Retinal pigment epithelial cell (primary cell): ENCODE results near the gene BRPF1.

Experiments
- DNase-seq: peaks from one replicate; pipeline ENCODE4 v3.0.0-alpha.2; 2010; ENCODE audit warnings: low read depth
- H3K4me3 ChIP-seq: 2 replicates; pipeline ENCODE4 v1.5.1; 2011; ENCODE audit warnings: mild to moderate bottlenecking, low read length, control low read depth, moderate library complexity
- TF ChIP-seq, protein P1 (sequence below): conservative IDR thresholded peaks from 2 replicates; pipeline ENCODE4 v1.5.1; 2011; ENCODE audit warnings: low read depth, low read length, control low read depth, inconsistent platforms

BRPF1 gene

DNA sequence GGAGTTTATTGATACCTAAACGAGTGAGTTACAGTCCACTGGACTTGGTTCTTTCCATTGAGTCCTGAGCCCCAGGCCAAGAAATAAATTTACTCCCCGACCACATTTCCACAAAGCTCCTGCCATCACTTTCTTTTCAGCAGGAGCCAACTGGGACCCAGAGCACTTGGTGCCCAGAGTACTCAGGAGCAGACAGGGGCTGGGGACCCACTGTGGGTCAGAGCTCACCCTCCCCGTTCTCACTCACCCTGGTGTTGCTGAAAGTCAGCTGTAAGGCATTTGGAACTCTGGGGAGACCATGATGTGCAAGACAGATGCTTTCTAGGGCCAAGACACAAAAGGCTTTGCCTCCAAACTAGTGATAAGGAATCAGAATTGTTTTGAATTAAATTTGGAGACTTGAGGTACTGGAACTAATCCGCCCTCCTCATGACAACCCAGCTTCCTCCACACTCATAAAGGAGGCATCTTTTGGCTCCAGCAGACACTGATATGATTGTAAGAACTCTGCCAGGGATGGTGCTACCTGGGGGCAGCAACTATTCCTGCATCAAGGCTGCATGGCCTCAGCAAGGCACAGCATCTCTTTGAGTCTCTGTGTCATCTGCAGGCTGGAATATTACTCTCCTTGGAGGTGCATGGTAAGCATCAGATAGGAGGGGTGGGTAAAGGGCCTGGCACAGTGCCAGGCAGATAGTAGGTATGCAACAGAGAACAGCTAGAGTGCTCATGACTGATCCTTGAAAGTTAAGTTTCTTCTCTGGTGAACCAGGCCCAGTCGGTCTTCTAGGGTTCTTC, 45.6 kb downstream of the BRPF1 start:
- TF ChIP-seq, protein P1, sequence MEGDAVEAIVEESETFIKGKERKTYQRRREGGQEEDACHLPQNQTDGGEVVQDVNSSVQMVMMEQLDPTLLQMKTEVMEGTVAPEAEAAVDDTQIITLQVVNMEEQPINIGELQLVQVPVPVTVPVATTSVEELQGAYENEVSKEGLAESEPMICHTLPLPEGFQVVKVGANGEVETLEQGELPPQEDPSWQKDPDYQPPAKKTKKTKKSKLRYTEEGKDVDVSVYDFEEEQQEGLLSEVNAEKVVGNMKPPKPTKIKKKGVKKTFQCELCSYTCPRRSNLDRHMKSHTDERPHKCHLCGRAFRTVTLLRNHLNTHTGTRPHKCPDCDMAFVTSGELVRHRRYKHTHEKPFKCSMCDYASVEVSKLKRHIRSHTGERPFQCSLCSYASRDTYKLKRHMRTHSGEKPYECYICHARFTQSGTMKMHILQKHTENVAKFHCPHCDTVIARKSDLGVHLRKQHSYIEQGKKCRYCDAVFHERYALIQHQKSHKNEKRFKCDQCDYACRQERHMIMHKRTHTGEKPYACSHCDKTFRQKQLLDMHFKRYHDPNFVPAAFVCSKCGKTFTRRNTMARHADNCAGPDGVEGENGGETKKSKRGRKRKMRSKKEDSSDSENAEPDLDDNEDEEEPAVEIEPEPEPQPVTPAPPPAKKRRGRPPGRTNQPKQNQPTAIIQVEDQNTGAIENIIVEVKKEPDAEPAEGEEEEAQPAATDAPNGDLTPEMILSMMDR, result no peak
- DNase-seq, result no peak
- H3K4me3 ChIP-seq, result no peak overlapping the region

DNA sequence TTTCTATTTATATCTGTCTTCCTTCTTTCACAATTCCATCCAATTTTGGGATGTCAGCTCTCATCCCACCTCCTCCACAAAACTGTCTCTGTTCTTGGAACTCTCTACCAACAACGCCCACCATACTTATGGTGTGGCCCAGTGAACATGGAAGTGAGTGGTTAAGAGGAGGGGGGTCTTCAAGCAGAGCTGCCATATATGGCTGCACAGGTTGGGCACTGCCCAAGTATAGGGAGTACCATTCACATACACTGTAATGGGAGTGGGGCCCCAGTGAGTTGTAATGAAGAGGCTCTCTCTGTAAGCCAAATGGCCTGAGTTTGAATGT, 46.1 kb downstream of the BRPF1 start:
- TF ChIP-seq, protein P1, result no peak
- no peak for DNase-seq
- H3K4me3 ChIP-seq, result no peak overlapping the region

DNA sequence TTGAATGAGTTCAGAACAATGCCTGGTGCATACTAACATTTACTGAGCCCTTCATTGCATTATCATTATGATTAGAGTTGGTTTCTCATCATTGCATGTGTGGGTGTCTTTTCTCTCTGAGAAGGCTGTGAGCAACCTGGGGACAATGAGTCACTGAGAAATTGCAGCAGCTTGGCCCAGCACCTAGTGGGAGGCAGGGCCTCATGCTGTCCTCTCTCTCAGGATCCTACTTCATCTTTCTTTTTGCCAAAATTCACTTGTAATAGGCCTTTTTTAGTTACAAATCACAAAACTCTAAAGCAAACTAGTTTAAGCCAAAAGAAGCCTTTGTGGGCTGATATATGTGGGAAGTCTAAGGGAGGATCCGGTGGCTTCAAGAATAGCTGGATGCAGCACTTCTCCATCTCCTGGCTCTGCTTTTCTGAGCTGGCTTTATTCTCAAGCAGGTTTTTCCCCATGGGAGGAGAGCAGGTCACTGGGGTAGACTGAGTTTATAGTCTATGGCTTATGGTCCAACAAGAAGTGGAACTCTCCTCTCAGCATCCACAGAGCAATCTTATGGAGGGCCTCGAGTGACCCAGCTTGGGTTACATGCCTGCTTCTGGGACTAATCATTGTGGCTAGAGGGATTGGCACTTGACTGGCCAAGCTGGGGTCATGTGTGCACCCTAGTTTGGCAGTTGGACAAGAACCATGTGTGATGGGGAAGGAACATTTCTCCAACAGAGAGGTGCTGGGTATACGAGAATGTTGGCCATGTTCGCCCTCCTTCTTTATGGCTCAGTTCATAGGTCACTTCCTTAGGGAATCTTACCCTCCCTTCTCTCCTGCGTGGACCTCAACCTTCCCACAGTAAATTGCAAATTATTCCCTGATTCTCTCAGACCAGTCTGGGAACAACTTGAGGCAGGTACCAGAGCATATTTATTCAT, 46.9 kb downstream of the BRPF1 start:
- DNase-seq, result no peak
- H3K4me3 ChIP-seq, result no peak overlapping the region
- TF ChIP-seq, protein P1, result no peak

DNA sequence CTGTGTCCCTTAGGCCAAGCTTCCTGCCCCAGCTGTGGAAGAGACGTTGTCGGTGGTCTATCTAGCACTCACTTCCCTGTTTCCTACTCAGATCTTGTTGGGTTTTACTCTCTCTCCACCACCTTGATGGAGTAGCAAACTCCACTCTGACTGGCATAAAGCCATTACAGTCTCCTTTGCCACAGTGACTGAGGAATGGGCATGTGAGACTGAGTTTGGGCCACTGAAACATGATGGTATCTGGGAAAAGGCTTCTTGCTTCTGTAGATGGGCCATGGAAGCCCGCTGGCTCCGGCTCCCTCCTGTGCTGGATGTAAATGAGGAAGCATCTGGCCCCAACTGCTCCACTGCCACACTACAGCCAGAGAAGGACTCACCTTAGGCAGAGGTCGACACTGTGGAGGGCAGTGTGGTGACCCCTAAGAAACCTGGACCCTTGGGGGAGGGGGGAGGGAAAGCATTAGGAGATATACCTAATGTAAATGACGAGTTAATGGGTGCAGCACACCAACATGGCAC, 47.6 kb downstream of the BRPF1 start:
- no peak for DNase-seq

DNA sequence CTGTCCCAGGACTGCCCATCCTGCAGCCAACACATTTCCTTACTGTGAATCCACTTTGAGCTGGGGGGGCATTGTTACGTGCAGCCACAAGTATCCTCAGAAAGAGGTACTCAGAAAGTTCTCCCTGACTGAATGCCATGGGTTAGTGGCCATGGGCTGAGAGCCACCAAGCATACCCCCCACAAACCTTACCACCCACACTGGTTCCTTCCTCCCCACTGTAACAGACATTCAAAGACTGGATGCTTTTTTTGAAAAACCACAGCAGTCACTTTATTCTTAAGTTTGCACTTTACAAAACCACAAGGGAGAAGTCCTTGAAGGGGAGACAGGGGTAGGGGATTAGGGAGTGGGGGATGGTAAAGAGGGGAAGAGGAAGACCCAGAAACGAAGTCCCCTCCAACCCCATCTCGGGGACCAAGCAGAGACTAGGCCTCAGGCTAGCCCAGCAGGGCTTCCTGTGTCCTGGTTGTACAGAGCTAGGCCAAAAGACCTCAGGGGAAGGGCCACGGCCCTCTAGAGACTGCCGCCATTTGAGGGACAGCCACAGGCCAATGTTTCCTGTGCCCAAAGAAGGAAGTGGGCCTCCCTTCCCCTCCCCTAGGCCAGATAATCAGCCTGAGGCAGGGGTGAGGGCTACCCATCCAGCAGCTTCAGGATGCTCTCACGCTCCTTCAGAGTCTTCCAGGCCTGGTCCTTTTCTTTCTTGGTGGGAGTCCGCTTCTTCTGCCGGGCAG, 48.4 kb downstream of the BRPF1 start:
- no peak for DNase-seq
- TF ChIP-seq, protein P1, result no peak
- H3K4me3 ChIP-seq, result no peak overlapping the region

More for the DNA sequence above, 47.6 kb downstream of the BRPF1 start:
- H3K4me3 ChIP-seq, result no peak overlapping the region
- TF ChIP-seq, protein P1, result no peak

DNA sequence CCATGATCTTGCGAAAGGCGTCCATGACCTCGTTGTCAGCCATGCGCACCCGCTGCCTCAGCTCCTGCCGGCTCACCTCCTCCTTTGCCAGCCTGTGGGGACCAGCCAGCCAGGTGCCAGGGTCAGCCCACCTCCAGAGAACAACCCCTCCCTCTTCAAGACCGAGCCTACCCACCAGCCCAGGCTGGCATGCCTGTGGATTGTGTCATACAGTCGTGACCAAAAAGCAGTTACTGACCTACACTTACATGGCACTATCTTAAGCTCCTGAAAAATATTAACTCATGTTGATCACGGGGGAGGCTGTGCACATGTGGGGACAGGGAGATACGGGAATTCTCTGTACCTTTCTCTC, 48.9 kb downstream of the BRPF1 start:
- no peak for DNase-seq
- no peak overlapping the region for H3K4me3 ChIP-seq
- TF ChIP-seq, protein P1, result no peak
